HG02588 (cell line): Measurements from ENCODE around the gene APOL5.

Experiments
- ATAC-seq: cut with Tn5 transposase; IDR thresholded peaks from one replicate; pipeline ENCODE4 v1.9.1; 2021; ENCODE audit warnings: mild to moderate bottlenecking, moderate library complexity; ENCODE audit not compliant: unreplicated experiment

Gene APOL5

GRCh38 chr22:35739931-35740380, 22.3 kb downstream of the APOL5 start:
- ATAC-seq: no peak

DNA sequence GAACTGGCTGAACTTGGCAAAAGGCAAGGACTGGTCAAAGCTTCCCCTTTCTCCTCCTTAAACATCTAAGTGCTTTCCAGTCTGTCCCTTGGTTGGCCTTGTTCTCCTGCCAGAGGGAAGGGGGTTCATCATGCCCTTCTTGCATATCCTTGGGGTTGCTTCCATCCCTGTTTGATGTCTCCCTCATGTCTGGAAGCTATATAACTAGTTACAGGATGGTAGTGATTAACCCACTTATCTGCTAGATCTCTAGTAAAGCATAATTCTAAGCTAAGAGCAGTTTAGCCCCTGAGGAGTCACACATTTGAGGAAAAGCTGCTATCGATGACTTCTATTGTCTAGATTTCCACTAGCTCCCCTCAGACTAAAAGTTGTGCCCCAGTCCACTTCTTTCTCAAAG, 22.9 kb downstream of the APOL5 start:
- ATAC-seq: no peak

DNA sequence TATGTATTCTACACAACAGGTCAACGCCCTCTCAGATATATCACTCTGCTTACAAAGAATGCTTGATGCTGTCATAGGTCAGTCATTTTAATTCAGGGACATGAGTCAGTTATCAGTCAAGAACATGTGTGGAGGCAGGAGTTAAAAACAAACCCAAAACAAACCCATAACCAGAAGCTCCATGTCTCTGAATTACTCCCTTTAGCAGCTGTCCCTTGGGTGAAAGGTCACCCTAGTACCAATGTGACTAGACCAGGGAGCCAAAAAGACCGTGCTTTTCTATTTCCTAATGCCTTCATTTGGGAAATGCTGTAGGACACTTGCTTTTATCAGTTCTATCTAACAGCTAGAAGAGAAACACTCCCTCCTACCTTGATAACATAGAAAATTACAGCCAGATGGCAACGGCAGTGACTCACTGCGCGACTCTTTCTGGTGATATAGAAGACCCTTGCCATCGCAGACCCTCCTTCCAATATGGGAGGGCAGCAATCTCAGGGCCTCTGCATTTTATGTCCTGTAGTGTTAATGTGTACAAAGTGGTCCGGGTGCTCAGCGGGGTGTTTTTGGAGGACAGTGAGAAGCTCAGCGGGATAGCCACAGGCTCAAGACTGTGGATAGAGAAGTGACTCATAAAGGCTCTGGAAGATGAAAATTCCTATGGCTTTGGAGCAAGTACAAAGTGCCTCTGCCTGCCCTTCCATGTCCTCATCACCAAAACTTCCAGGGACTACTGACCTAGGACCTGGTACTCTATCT, 24.8 kb downstream of the APOL5 start:
- no peak for ATAC-seq

DNA sequence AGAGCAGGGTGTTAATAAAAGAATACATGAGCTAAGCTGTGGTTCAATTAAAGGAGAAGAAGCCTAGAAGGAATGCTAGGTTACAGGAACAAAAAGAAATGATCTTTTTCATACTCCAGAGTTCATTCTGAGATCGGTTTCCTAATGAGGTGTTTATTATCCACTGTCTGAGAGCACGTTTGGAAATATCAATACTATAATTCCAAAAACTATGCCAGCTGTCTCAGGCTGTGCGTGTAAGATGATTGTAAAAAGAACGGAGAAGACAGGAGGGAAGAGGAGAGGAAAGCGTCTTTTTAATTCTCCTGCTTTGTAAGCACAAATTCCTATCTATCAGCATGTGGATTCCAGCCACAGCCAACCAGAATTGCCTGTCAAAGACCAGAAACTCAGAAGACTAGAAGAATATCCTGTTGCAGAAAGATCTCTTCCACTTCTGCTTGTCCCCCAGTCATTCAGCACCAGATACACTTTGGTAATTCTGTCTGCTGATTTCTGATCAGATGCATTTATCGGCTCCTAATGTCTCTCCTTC, 25.7 kb downstream of the APOL5 start:
- ATAC-seq: no peak

- ATAC-seq: no peak
Observed at GRCh38 chr22:35746248-35746647, 28.6 kb downstream of the APOL5 start.

DNA sequence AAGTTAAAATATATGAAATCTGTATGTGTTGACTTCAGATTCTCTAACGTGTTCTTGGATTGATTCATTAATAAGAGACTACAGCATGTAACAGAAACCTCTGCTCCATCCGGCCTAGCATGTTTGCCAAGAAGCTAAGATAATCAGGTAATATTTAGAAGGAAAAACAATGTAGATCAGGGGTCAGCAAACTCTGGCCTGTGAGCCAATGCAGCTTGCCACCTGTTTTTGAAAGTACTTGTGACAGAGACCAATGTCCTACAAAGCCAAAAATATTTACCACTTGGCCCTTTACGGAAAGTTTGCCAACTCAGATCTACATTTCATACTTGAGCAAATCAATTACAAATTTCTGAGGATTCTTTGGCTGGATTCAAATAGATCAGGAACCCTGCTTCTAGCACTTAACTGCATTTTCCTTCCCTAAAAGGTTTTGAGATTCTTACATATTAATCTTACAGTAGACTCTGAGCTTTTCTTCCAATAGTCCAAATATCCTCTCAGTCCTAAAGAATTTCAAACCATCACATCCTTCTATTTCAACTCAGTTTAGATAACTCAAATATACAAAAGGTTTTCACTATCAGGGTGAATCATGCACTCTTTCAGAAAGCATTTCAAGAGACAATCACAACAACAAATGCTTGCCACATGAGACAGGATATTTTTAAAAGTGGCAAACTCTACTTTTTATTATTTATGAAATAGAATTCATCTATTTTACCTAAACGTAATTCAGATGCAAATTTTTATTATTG, 29.5 kb downstream of the APOL5 start:
- ATAC-seq: no peak

GRCh38 chr22:35749808-35750207, 32.1 kb downstream of the APOL5 start:
- peak; percentile 70 for ATAC-seq

- ATAC-seq: no peak
Observed at GRCh38 chr22:35752006-35752862, 34.6 kb downstream of the APOL5 start.

DNA sequence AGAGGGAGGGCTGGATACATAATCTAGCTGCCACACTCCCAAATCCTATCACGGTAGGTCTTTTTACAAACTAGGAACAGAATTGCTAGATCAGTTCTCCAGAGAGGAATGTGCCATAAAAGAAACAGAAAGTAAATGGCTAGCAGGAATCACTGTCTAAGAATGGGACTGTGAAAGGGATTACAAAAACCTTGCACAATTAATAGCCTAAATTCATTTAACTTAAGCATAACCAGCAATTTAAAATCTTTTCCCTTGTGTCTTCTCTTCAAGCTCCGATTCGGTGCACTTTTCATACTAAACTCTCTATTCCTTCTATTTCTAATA, 35.2 kb downstream of the APOL5 start:
- ATAC-seq: no peak

DNA sequence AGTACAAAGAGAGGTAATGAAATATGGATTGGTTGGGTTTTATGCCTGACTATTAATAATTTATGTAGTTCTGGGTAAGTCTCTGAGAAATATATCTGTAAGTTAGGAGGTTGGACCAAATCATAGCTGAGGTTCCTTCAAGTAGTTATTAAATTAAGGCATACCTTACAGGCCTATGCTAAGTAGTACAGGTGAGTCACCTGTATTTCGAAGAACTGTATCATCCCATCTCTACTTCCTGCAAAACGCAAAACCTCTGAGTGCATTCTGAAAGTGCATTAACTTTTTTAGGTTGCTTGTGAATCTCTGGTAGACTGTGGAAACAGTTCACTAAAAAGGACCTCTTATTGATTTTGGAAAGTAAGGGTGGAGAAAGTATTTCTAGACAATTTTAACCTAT, 37.1 kb downstream of the APOL5 start:
- ATAC-seq: no peak

DNA sequence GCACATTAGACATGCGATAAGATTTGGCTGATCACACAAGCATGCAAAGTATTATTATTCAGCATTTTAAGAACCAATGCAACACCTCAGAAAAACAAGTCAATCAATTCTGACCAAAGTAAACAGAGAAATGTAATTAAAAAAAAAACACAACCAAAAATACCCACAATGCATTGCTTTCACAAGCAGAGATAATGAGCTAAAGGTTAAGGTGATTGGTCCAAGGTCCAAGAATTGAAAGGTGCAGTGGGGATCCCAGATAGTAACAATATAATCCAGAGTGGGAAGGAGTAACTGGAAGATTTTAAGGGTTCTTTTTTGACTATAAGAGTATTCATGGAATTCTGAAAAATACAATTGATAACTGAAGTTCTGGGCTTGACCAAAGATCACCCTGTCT, 39.0 kb downstream of the APOL5 start:
- no peak for ATAC-seq

DNA sequence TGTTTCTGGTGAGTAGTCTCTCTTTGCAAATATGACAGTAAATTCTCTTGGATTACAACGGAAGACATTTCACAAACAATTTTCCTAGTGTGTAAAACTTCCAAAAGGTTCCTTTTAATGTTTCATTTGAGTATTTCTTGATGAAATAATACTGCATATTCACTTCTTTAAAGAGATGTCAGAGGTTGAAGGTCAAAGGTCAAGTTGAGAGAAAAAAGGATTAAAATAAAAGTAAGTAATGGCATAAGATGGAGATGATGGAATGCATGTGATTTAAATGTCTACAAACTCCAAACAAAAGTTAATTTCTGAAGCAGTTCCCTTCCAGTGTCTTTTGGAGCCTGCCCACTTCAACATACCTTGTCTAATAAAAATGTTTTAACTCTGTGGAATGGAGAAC, 40.7 kb downstream of the APOL5 start:
- no peak for ATAC-seq

- ATAC-seq: no peak
Observed at GRCh38 chr22:35761037-35761436, 43.4 kb downstream of the APOL5 start.

GRCh38 chr22:35766654-35767580, 49.2 kb downstream of the APOL5 start:
- ATAC-seq: no peak

GRCh38 chr22:35769974-35770373, 52.3 kb downstream of the APOL5 start:
- ATAC-seq: no peak

DNA sequence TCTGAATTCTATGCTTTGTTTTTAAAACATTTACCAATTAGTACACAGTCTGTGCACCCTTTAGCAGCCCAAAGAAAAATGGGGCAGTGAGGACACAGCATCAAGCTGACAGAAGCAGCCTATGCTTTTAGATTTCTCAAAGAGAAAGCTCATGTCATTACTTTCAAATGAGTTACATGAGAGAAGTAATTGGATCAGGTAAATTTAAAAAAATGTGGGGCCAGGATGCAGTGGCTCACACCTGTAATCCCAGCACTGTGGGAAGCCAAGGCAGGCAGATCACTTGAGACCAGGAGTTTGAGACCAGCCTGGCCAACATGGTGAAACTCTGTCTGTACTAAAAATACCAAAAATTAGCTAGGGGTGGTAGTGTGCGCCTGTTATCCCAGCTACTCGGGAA, 57.7 kb downstream of the APOL5 start:
- ATAC-seq: no peak

DNA sequence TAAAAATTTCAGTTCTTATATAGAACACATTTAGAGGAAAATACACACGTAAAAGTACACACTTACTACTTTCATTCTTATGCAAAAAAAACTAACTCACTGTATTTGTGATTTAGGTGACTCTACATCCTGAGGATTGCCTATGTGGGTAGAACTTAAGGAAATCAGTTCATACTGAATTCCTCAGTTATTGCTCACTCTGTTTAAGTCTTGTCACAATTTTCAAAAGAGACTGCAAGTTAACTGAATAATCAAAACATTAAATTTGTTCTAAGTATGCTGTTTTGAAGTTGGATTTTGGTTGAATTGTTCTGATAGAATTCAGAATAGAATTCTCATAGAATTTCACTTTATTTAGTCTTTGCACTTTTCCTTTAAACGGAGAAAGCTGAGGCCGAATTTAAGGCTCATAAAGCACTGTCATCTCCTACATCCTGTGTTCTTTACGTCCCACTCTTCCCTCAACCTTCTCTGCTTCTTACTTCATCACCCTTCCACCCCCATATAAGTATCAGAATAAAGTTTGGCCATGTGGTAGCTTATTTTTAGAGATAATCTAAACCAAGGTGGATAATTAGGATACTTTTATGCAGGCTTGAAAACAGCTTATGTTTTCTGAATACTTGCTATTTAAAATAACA, 59.8 kb downstream of the APOL5 start:
- ATAC-seq: no peak
